GM21723 (cell line): Measurements from ENCODE around the gene PRRX2.

Source experiments
- ATAC-seq: cut with Tn5 transposase; IDR thresholded peaks from one replicate; pipeline ENCODE4 v1.9.1; 2021; ENCODE audit warnings: mild to moderate bottlenecking, moderate library complexity; ENCODE audit not compliant: unreplicated experiment

PRRX2 gene

GRCh38 chr9:129665389-129665775, at the start of gene PRRX2:
Gene PRRX2 (plus strand): TSS chr9:129665647. CDS start chr9:129665868, 221 bp downstream.
- ATAC-seq = no peak

DNA sequence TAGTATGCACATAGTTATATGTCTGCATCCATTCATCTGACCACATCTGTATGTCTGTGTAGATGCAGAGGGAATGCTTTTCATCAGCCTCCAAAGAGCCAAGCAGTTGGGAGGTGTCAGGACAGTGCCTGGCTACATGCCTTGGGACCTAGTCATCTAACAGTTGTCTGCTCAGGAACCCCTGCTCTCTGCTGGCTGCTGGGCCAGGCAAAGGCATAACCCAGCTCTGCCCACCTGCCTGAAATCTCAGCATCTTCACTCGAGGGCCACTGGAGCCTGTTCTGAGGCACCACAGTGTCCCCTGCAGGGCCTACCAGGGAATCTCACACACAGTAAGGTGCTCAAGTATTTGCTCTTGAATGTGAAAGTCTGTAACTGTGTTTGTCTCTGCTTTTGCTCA, 48.3 kb upstream of the PRRX2 start:
- no peak for ATAC-seq

GRCh38 chr9:129619787-129620668, 45.4 kb upstream of the PRRX2 start:
- ATAC-seq = no peak

DNA sequence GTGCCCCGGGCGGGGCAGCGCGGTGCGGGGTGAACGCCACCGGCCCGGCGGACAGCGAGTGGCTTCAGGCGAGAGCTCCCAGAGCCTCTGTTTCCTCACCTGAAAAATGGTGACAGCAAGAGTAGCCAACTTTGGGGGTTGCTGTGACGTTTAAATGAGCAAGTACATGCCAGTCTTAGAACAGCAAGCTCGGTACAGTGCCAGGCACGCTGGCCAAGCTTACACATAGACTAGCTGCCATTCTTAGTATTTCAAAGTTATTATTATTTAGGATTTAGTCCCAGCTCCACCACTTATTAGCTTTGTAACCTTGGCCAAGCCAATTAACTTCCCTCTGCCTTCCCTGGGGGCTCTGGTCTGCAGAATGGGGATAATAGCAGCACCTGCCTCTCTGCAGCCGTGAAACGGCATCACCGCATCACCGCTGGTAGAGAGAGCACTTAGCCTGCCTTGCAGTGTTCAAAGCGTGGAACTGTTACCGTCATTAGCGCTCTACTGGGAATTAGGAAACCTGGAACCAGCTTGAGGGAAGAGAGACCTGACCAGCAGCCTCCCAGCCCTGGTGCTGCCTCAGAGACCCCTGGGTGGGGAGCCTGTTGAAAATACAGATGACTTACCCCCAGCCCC, 44.7 kb upstream of the PRRX2 start, which contains the start of gene C9orf50:
C9orf50 (minus strand) TSS at position 433 of the 627 bp plus-strand sequence. CDS start 527 bp downstream, outside the sequence.
- ATAC-seq = no peak

- no peak for ATAC-seq
Measured at GRCh38 chr9:129623331-129623730, 42.1 kb upstream of the PRRX2 start.

GRCh38 chr9:129624168-129624759, 41.2 kb upstream of the PRRX2 start:
- no peak for ATAC-seq

- ATAC-seq = no peak
Measured at GRCh38 chr9:129624947-129625346, 40.5 kb upstream of the PRRX2 start.

- ATAC-seq = peak; percentile 67
Measured at GRCh38 chr9:129626079-129626624, 39.3 kb upstream of the PRRX2 start, which contains the start of gene NTMT1. Gene NTMT1 (plus strand): TSS chr9:129626163. CDS start chr9:129632704, 6,541 bp downstream.

GRCh38 chr9:129626625-129627284, 38.7 kb upstream of the PRRX2 start:
- ATAC-seq = peak; percentile 26

DNA sequence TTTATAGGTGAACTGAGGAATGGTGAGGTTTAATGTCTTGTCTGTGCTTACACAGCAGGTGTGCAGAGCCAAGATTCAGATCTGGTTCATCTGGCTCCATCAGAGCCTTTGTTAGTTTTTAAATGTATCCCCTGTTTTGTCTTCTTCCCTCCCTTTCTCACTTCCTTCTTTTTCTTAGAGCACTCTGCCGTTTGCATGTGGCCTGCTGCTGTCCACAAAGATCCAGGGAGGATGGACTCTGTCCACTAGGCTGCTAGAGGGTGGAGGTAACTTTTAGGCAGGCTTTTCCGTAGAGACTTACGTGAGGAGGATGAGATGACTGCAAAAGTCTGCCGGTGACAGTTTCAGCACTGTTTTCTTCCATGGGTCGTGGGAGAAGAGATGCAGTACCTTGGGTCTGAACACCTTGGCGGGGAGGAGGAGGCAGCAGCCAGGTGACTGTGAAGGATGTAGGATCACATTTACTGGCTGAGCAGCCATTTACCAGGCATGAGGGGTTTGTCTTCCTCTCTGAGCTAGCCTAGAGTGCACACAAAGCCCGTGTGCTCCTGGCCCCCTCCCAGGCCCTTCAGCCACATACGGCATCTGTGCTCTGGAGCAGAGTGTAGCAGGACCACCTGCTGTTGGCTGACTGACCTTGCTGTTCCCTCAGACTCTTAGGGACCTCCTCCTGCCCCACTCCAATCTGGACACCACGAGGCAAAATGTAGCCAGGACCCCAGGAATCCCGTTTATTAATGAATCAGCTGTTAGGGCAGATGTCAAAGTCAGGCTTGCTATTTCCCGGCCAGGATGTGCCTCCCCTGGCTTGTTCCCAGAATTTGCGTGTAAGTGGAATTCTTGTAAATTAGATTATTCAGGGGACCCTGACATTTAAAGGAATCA, 37.6 kb upstream of the PRRX2 start:
- ATAC-seq = no peak

GRCh38 chr9:129628709-129629108, 36.7 kb upstream of the PRRX2 start:
- no peak for ATAC-seq

DNA sequence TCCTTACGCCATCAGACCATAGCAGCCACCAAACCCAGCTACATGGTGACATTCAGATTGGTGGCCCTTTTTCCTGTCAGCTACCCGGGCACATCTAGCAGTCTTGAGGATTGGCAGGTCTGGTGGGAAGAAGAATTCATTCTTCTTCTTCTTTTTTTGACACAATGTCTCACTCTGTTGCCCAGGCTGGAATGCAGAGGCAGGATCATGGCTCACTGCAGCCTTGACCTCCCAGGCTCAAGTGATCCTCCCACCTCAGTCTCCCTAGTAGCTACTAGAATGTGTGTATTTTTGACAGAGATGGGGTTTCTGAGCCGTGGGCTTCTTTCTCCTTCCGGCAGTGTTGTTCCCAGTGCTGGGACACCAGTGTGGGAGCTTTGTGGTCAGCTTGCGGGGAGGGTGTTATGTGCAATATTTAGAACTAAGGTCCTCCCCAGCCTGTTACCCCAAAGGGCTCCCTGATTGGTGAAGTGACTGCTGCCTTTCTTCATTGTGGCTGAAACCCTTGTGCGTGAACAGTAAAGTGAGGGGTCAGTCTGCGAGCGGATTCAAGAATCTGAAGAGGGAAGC, 36.1 kb upstream of the PRRX2 start:
- no peak for ATAC-seq

DNA sequence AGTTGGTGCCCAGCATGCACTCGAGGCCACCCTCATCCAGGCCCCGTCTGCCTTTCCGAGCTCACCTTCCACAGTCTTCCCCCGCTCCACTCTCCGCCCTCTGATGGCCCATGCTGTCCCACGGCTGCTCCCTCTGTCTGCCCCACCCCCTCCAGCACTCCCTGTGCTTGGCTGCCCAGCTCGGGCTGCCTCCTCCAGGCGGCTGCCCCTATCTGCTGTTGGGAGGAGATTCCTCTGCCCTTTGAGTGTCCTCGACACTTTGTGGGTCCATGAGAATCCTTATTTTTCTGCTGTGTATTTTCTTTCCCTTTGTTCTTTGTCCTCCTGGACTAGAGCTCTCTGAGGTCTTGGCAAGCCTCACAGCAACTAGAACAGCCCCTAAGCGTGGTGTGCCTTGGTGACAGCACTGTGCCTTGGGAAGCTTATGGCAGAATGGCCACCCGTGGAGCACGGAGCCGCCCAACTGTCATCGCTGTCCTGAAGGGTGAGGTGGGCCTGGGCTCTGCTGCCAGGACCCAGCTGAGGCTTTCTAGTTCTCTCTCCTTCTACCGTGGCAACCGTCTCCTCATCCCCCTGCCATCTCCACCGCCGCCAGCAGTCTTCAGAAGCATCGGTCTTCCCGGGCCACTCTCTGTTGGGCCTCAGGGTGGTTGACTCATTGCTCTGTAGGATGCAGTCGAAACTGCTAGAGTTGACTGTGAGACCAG, 34.3 kb upstream of the PRRX2 start:
- no peak for ATAC-seq

- ATAC-seq = no peak
Measured at GRCh38 chr9:129631674-129632129, 33.7 kb upstream of the PRRX2 start.

DNA sequence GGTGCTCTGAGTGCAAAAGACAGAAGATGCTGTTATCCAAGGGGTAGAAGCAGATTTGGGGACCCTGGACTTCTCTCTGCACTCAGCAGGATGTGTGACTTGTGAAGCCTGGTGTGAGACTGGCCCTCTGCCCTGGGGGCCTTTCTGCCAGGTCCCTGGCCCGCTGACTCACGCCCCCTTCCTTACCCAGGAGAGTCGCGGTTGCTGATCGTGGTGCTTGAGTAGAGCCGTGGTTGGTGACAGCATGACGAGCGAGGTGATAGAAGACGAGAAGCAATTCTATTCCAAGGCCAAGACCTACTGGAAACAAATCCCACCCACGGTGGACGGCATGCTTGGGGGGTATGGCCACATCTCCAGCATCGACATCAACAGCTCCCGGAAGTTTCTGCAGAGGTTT, 33.0 kb upstream of the PRRX2 start:
- ATAC-seq = no peak

- no peak for ATAC-seq
Measured at GRCh38 chr9:129633207-129633606, 32.2 kb upstream of the PRRX2 start.

DNA sequence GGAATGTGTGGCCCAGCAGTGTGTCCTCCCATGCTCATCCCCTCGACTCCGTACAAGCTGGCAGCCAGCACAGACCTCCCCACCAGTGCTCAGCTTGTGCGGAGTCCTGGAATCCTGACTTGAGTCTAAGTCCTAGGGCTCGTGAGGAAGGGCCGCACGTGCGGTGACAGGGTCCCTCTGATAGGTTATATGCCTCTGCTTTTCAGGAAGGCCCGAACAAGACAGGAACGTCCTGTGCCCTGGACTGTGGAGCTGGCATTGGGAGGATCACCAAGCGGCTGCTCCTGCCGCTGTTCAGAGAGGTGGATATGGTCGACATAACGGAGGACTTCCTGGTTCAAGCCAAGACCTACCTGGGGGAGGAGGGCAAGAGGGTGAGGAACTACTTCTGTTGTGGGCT, 31.6 kb upstream of the PRRX2 start:
- ATAC-seq = no peak

GRCh38 chr9:129635099-129636065, 30.1 kb upstream of the PRRX2 start:
- no peak for ATAC-seq
